CD4-positive, alpha-beta T cell treated with Interferon alpha-2 for 1 hour (primary cell): Measurements from ENCODE around the gene CORO1C.
A peak's percentile ranks its signal among the peaks of the same experiment; 100 is the strongest.
"Not testable (repeated sequence)": the region's sequence is repeated elsewhere in the genome, so short reads cannot be mapped to it uniquely, and the experiment has no call there.

Source experiments
- DNase-seq, 2 donors: peaks; one replicate each; pipeline ENCODE4 v3.0.0-alpha.2; 2020 to 2022

Gene CORO1C

GRCh38 chr12:108671110-108671509 lies 60.2 kb downstream of the CORO1C start:
- no peak for DNase-seq

GRCh38 chr12:108670066-108670631 lies 61.2 kb downstream of the CORO1C start:
- DNase-seq, result no peak

GRCh38 chr12:108668542-108668941 lies 62.8 kb downstream of the CORO1C start:
- no peak for DNase-seq

DNA sequence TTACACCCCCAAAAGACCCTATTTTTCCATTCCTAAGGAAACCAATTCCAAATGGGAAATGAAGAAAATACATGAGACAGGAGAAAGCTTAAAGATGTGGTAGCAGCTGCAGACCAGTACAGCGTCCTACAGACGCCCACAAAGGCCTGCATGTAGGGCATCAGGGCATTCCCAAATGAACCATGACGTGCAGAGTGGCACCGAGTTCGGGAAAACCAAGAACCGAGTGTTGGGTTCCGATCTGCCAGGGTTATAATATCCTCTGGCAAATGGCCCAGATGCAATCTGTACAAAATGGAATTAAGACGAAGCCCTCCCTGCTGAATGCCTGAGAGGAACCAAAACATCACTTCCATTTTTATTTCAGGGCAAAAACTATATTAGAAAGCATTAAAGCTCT lies 63.3 kb downstream of the CORO1C start:
- no peak for DNase-seq

DNA sequence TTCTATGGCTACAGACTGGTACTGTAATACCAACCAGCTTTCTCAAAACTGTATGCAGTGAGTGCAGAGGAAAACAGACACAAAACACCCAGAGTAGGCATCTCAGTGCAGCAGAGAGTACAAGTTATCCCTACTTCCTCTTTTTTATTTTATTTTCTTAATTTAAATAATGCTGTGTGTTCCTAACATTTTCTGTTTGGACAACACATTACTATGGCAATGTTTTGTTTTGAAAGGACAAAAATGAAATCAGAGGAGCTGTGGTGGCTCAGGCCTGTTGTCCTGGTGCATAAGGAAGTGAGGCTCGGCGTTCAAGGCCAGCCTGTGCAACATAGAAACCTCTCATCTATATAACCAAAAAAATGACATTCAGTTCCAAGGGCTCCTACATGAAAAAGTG lies 64.0 kb downstream of the CORO1C start:
- peak in 1 of 2 donors; percentile 31 for DNase-seq

DNA sequence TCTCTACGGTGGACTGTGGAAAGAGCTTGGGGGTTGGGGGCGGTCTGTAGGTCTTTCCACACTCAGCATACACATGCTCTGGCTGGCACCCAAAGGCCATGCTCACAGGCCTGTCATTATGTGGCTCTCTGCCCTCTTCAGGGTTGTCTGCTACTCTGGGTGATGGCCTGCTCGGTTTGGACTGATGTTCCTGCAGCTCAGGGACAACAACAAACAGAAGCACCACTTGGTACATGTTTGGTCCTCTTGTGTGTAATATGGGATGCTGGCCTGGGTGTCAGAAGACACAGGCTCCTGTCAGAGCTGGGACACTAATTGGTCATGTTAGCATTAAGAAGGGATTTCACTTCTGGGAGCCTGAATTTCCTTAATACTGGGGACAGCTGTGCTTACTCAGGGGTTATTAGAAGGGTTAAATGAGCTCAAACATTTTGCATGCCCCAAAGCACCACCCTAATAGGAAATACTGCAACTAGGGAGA lies 64.9 kb downstream of the CORO1C start:
- no peak for DNase-seq

DNA sequence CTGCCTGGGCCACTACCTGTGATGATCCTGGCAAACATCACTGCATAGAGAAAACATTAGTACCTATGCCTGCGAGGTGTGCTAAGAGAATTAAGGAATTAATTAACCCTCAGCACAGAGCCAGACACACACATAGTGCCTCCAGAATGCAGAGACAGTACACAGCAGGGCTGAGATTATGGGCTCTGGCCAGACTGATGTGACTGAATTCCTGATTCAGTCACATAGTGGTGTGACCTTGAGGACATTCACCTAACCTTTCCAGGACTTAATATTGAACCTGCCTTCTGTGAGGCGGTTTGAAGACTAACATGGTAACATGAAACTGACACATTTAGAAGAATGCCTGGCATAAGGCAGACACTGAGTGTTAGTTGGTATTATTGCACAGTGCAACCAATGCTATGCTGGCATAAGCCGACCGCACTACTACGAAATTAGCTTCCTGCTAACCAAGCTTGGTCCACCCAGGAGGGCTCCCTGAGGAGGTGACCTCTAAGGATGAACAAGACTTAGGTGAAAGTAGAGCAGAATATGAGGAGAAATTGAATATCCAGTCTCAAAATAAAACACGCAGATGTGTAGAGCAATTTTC lies 65.6 kb downstream of the CORO1C start:
- DNase-seq, result no peak

- peak; percentile 85 to 88 for DNase-seq
These were observed 66.7 kb downstream of the CORO1C start for GRCh38 chr12:108664338-108665258.

DNA sequence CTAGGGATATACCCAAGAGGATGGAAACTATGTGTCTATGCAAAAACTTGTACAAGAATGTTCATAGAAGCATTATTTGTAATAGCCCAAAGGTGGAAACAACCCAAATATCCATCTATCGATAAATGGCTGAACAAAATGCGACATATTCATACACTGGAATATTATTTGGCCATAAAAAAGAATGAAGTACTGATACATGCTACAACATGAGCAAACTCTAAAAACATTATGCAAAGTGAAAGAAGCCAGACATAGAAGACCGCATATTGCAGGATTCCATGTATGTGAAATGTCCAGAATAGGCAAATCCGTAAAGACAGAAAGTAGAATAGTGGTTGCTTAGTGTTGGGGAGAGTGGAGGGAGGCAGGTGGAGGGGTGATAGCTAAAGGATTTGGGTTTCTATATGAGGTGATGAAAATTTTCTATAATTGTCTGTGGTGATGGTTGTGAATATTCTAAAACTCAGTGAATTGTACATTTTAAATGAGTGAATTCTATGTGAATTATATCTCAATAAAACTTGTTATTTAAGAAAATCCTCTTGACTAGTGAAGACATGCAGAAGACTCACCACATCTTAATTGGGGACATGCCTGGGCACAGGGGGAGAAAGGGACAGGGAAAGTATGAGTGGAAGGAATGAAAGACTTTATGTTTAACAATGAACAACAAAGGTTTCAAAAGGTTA lies 67.8 kb downstream of the CORO1C start:
- no peak for DNase-seq

- not testable (repeated sequence) for DNase-seq
These were observed 73.2 kb downstream of the CORO1C start for GRCh38 chr12:108658115-108658514.

- DNase-seq, result no peak
These were observed 74.1 kb downstream of the CORO1C start for GRCh38 chr12:108657130-108657745.

DNA sequence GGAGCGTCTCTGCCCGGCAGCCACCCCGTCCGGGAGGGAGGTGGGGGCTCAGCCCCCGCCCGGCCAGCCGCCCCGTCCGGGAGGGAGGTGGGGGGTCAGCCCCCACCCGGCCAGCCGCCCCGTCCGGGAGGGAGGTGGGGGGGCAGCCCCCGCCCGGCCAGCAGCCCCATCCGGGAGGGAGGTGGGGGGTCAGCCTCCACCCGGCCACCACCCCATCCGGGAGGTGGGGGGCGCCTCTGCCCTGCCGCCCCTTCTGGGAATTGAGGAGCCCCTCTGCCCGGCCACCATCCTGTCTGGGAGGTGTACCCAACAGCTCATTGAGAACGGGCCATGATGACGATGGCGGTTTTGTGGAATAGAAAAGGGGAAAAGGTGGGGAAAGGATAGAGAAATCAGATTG lies 75.1 kb downstream of the CORO1C start:
- DNase-seq, result not testable (repeated sequence)

GRCh38 chr12:108655812-108656175 lies 75.5 kb downstream of the CORO1C start:
- DNase-seq, result not testable (repeated sequence)

GRCh38 chr12:108654622-108655021 lies 76.7 kb downstream of the CORO1C start:
- DNase-seq, result not testable (repeated sequence)

DNA sequence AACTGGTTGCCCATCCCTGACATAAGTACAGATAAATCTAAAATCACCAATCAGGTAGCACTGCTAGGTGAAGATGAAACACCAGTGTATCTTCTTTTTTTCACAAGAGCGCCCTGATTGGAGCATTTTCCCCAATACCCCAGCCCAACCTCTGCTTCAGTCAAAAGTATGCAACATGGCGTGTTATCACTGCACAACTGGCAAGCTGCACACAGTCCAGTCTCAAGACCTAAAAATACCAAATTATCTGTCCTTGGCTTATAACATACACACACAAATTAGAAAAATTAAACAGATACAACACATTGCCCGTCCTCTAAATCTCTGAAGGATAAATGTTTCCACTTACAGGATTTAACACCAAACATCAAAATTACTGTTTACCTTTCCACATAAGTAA lies 77.4 kb downstream of the CORO1C start:
- DNase-seq, result no peak

GRCh38 chr12:108653082-108653516 lies 78.2 kb downstream of the CORO1C start:
- DNase-seq, result no peak

DNA sequence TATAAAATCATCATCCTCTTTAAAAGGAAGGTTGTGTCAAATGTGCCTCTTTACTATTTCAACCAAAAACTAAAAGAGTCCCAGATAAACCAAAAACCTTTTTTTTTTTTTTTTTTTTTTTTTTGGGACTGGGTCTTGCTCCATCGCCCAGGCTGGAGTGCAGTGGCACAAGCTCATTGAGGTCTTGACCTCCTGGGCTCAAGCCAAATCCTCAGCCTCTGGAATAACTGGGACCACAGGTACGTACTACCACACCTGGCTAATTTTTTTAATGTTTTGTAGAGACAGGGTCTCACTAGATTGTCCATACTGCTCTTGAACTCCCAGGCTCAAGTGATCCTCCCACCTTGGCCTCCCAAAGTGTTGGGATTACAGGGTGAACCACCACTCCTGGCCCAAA lies 81.2 kb downstream of the CORO1C start:
- DNase-seq, result no peak

GRCh38 chr12:108649669-108650068 lies 81.6 kb downstream of the CORO1C start:
- DNase-seq, result no peak

DNA sequence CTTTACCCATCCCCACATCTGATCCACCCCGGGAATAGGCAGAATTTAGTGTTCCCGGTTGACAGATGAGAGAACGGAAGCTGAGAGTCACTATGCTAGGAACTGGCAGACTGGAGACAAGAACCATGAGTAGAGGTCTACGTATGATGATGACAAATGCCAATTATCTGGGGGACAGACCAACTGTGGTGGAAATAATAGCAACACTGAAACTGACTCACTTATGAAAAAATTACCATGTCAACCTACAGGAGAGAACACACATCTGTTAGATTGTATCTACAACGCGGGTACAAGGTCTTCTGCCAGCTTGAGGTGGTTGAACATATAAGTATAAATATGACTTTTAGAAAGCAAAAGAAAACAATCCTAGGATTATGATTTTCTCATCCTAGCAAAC lies 82.2 kb downstream of the CORO1C start:
- no peak for DNase-seq

GRCh38 chr12:108648371-108648770 lies 82.9 kb downstream of the CORO1C start:
- DNase-seq, result no peak

- DNase-seq, result no peak
These were observed 83.6 kb downstream of the CORO1C start for GRCh38 chr12:108647585-108648287.
